Measurements from ENCODE around the gene DENND4B.
A peak's percentile ranks its signal among the peaks of the same experiment; 100 is the strongest.

DENND4B gene

GRCh38 chr1:153946622-153947241 is at the start of gene DENND4B:
DENND4B (minus strand) TSS chr1:153946718; CDS start chr1:153944374, 2,344 bp downstream.
- peaks cover 39 to 68% (median 52%) of the 10 kb centered on the region in 3 donors for H3K36me3 ChIP-seq
- intact Hi-C loops (cut with DNase I; ENCODE audit: low total_unique reads): loop anchor here (2.0 to 10.0 kb wide), 3 partner anchors 41 to 272 kb away; partner anchors contain the start of genes ILF2, NPR1 and RAB13
- H3K4me1 ChIP-seq: peaks cover 0 to 31% (median 15%) of the 10 kb centered on the region in 4 donors

GRCh38 chr1:153995640-153996039 is 49.1 kb upstream of the DENND4B start:
- Histone ChIP-seq H3K27ac (no peak overlapping the region), H3K27me3 (no peaks in the 10 kb centered on the region), H3K4me3 (no peak overlapping the region), H3K4me1 (peaks cover 0 to 32% (median 23%) of the 10 kb centered on the region in 4 donors), H3K9me3 (no peaks in the 10 kb centered on the region), H3K36me3 (peaks cover 43 to 52% (median 44%) of the 10 kb centered on the region in 3 donors)
- no peak for TF ChIP-seq CTCF (IDR thresholded peaks at IDR 0.05)
- DNase-seq: peak in 1 of 2 donors; percentile 27
- intact Hi-C loops (cut with DNase I; ENCODE audit: low total_unique reads): no loop called here

More at GRCh38 chr1:153946622-153947241, at the start of gene DENND4B:
- peak; percentile 85 to 98 for TF ChIP-seq CTCF (IDR thresholded peaks at IDR 0.05)
- Histone ChIP-seq H3K27me3 (no peaks in the 10 kb centered on the region), H3K4me3 (peak within 1 kb of the TSS; percentile 87 to 93), H3K27ac (peak within 1 kb of the TSS; percentile 94 to 98), H3K9me3 (no peaks in the 10 kb centered on the region)
- DNase-seq: peak; percentile 75 to 90

- Histone ChIP-seq H3K36me3 (peaks cover 43 to 52% (median 44%) of the 10 kb centered on the region in 3 donors), H3K27ac (no peak overlapping the region)
These were observed 48.7 kb upstream of the DENND4B start for GRCh38 chr1:153995202-153995601.

GRCh38 chr1:153991806-153992205 is 45.3 kb upstream of the DENND4B start:
- H3K4me1 ChIP-seq: peaks cover 0 to 38% (median 30%) of the 10 kb centered on the region in 4 donors
- no peaks in the 10 kb centered on the region for H3K27me3 ChIP-seq
- no peaks in the 10 kb centered on the region for H3K9me3 ChIP-seq
- peak overlapping the region; percentile 90 to 91 for H3K27ac ChIP-seq
- peaks cover 43 to 52% (median 44%) of the 10 kb centered on the region in 3 donors for H3K36me3 ChIP-seq
- peak overlapping the region; percentile 72 to 76 for H3K4me3 ChIP-seq
- intact Hi-C loops (cut with DNase I; ENCODE audit: low total_unique reads): no loop called here
- no peak for TF ChIP-seq CTCF (IDR thresholded peaks at IDR 0.05)
- no peak for DNase-seq

More at GRCh38 chr1:153995202-153995601, 48.7 kb upstream of the DENND4B start:
- Histone ChIP-seq H3K27me3 (no peaks in the 10 kb centered on the region), H3K9me3 (no peaks in the 10 kb centered on the region), H3K4me3 (no peak overlapping the region), H3K4me1 (peaks cover 0 to 32% (median 23%) of the 10 kb centered on the region in 4 donors)
- no peak for DNase-seq
- no peak for TF ChIP-seq CTCF (IDR thresholded peaks at IDR 0.05)
- intact Hi-C loops (cut with DNase I; ENCODE audit: low total_unique reads): no loop called here

GRCh38 chr1:153991151-153991630 is 44.7 kb upstream of the DENND4B start:
- peak overlapping the region; percentile 72 to 76 for H3K4me3 ChIP-seq
- no peaks in the 10 kb centered on the region for H3K27me3 ChIP-seq
- peaks cover 0 to 42% (median 32%) of the 10 kb centered on the region in 4 donors for H3K4me1 ChIP-seq
- H3K9me3 ChIP-seq: no peaks in the 10 kb centered on the region
- peak overlapping the region; percentile 90 to 91 for H3K27ac ChIP-seq
- intact Hi-C loops (cut with DNase I; ENCODE audit: low total_unique reads): no loop called here
- no peak for DNase-seq
- H3K36me3 ChIP-seq: peaks cover 42 to 52% (median 44%) of the 10 kb centered on the region in 3 donors
- TF ChIP-seq CTCF (IDR thresholded peaks at IDR 0.05): no peak

All from tibial artery (tissue), 4 donors.